SIG-M5 treated with dmso at 0.1 percent for 504 hours (cell line): ENCODE data around the gene TBC1D5.
A peak's percentile ranks its signal among the peaks of the same experiment; 100 is the strongest.
"Not testable (repeated sequence)": the region's sequence is repeated elsewhere in the genome, so short reads cannot be mapped to it uniquely, and the experiment has no call there.

ENCODE experiments used
- DNase-seq: peaks from one replicate; lab custom pipeline; 2025; ENCODE audit not compliant: unreplicated experiment; lab: John Stamatoyannopoulos, UW

The TBC1D5 gene

GRCh38 chr3:17749281-17749680 is 6.8 kb upstream of the TBC1D5 start:
- no peak for DNase-seq

- no peak for DNase-seq
These were observed 5.4 kb upstream of the TBC1D5 start for GRCh38 chr3:17747890-17748247.

GRCh38 chr3:17747174-17747889 is 4.9 kb upstream of the TBC1D5 start:
- DNase-seq: peak; percentile 86

- DNase-seq: no peak
These were observed 3.5 kb upstream of the TBC1D5 start for GRCh38 chr3:17745894-17746293.

GRCh38 chr3:17745301-17745700 is 2.9 kb upstream of the TBC1D5 start:
- no peak for DNase-seq

GRCh38 chr3:17744693-17745092 is 2.3 kb upstream of the TBC1D5 start:
- DNase-seq: no peak

- no peak for DNase-seq
These were observed 1.2 kb upstream of the TBC1D5 start for GRCh38 chr3:17743658-17743995.

- DNase-seq: no peak
These were observed 638 bp upstream of the TBC1D5 start for GRCh38 chr3:17742880-17743657.

GRCh38 chr3:17741621-17742101 is 770 bp downstream of the TBC1D5 start:
- peak; percentile 90 for DNase-seq

- peak; percentile 82 for DNase-seq
These were observed 1.7 kb downstream of the TBC1D5 start for GRCh38 chr3:17740721-17741141.

GRCh38 chr3:17738921-17739320 is 3.5 kb downstream of the TBC1D5 start:
- DNase-seq: peak; percentile 28

- DNase-seq: no peak
These were observed 4.2 kb downstream of the TBC1D5 start for GRCh38 chr3:17738219-17738618.

GRCh38 chr3:17737591-17737990 is 4.8 kb downstream of the TBC1D5 start:
- DNase-seq: no peak

- DNase-seq: not testable (repeated sequence)
These were observed 7.1 kb downstream of the TBC1D5 start for GRCh38 chr3:17735362-17735761.

GRCh38 chr3:17733768-17734167 is 8.7 kb downstream of the TBC1D5 start:
- no peak for DNase-seq

- no peak for DNase-seq
These were observed 9.2 kb downstream of the TBC1D5 start for GRCh38 chr3:17733215-17733614.

- no peak for DNase-seq
These were observed 12.0 kb downstream of the TBC1D5 start for GRCh38 chr3:17730318-17730967.

- no peak for DNase-seq
These were observed 16.1 kb downstream of the TBC1D5 start for GRCh38 chr3:17726313-17726712.

GRCh38 chr3:17725844-17726243 is 16.6 kb downstream of the TBC1D5 start:
- not testable (repeated sequence) for DNase-seq

- no peak for DNase-seq
These were observed 17.5 kb downstream of the TBC1D5 start for GRCh38 chr3:17724948-17725347.

GRCh38 chr3:17724122-17724521 is 18.3 kb downstream of the TBC1D5 start:
- no peak for DNase-seq

- no peak for DNase-seq
These were observed 25.0 kb downstream of the TBC1D5 start for GRCh38 chr3:17717411-17717810.
